ENCODE data around the gene METRN. TPM values are rescaled to one million over a fixed set of nuclear protein-coding genes. Genes with fewer than 3 reads are reported as not detected.

Gene METRN
- total RNA-seq, 1 experiment from 2014 or later, result 69.5 TPM

- intact Hi-C loops (cut with micrococcal nuclease), result no loop called here
- peak overlapping the region; percentile 83 for H3K4me3 Mint-ChIP-seq (ENCODE audit: unreplicated experiment)
- no peak for DNase-seq (ENCODE audit: unreplicated experiment)
- peaks cover 20% of the 10 kb centered on the region for H3K36me3 Mint-ChIP-seq (ENCODE audit: insufficient read depth, unreplicated experiment)
- ChIA-PET CTCF (interaction anchor here (0.5 to 1.5 kb wide), 10 partner anchors 8 to 1080 kb away, joined by 3 to 6 read pairs (median 3); partner anchors contain the start of genes ANTKMT, METRN and RHOT2), POLR2A (interaction anchor here (0.5 to 3.2 kb wide), 11 partner anchors 9 to 1292 kb away, joined by 3 to 24 read pairs (median 4); partner anchors contain the start of genes ANTKMT, CIAO3, JMJD8 and METRN)
- no peak overlapping the region for H3K27ac Mint-ChIP-seq (ENCODE audit: low read depth, unreplicated experiment)
- TF ChIP-seq, protein P1, sequence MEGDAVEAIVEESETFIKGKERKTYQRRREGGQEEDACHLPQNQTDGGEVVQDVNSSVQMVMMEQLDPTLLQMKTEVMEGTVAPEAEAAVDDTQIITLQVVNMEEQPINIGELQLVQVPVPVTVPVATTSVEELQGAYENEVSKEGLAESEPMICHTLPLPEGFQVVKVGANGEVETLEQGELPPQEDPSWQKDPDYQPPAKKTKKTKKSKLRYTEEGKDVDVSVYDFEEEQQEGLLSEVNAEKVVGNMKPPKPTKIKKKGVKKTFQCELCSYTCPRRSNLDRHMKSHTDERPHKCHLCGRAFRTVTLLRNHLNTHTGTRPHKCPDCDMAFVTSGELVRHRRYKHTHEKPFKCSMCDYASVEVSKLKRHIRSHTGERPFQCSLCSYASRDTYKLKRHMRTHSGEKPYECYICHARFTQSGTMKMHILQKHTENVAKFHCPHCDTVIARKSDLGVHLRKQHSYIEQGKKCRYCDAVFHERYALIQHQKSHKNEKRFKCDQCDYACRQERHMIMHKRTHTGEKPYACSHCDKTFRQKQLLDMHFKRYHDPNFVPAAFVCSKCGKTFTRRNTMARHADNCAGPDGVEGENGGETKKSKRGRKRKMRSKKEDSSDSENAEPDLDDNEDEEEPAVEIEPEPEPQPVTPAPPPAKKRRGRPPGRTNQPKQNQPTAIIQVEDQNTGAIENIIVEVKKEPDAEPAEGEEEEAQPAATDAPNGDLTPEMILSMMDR (IDR thresholded peaks at IDR 0.05; ENCODE audit: unreplicated experiment), result no peak
- H3K27me3 Mint-ChIP-seq (ENCODE audit: insufficient read depth, unreplicated experiment), result no peaks in the 10 kb centered on the region
- BruUV-seq (replicated peaks), result no TSS peak
- H3K4me1 Mint-ChIP-seq (ENCODE audit: insufficient read depth, unreplicated experiment), result peaks cover 12% of the 10 kb centered on the region
- no peaks in the 10 kb centered on the region for H3K9me3 Mint-ChIP-seq (ENCODE audit: unreplicated experiment)
Observed at GRCh38 chr16:704047-704446, 10.9 kb upstream of the METRN start.

DNA sequence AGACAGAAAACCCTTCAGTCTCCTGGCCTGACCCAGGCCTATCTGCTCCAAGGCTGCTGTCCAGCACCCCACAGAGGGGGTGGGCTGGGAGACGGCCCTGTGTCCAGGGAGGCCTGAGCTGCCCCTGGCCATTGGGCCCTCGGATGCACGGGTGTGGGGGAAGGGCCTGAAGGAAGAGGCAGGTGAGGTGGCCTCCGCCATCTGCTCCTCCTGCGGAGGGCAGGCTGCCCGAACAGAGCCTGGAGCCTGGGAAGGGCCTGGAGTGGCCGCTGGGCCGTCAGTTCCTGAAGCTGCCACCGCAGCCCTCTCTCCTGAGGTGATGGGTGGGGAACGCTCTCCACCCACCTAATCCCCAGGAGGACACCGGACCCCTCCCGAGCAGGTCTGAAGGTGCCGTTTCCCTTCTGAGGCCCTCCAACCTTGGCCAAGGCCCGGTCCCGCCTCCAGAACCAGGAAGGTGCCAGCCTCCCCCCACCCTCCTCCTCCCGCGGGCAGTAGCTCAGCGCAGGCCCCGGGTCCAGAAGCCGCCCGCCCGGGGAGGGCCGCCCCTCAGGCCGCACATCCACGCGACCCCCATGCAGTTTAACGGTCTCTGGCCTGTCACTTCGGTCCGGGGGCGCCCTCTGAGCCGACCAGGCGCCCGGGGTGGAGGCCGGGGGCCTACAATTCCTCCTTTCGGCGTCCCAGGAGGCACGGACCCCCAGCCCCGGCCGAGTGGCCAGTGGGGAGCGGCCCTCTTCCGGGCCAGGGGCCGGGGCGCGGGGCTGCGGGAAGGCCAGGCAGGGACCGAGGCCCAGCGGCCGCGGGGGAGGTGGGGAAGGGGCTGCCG, 10.2 kb upstream of the METRN start:
- ChIA-PET CTCF (interaction anchor here (0.5 to 1.5 kb wide), 5 partner anchors 10 to 352 kb away, joined by 3 to 6 read pairs (median 4); partner anchors contain the start of gene METRN), POLR2A (interaction anchor here (0.9 to 3.2 kb wide), 11 partner anchors 8 to 62 kb away, joined by 3 to 24 read pairs (median 4); partner anchors contain the start of genes ANTKMT, CIAO3, METRN and WDR24)
- no peaks in the 10 kb centered on the region for H3K9me3 Mint-ChIP-seq (ENCODE audit: unreplicated experiment)
- H3K27me3 Mint-ChIP-seq (ENCODE audit: insufficient read depth, unreplicated experiment), result no peaks in the 10 kb centered on the region
- H3K4me1 Mint-ChIP-seq (ENCODE audit: insufficient read depth, unreplicated experiment), result peaks cover 12% of the 10 kb centered on the region
- H3K27ac Mint-ChIP-seq (ENCODE audit: low read depth, unreplicated experiment), result no peak overlapping the region
- no peak for DNase-seq (ENCODE audit: unreplicated experiment)
- H3K4me3 Mint-ChIP-seq (ENCODE audit: unreplicated experiment), result peak overlapping the region; percentile 83
- intact Hi-C loops (cut with micrococcal nuclease), result no loop called here
- TF ChIP-seq, protein P1 (IDR thresholded peaks at IDR 0.05; ENCODE audit: unreplicated experiment), result no peak
- H3K36me3 Mint-ChIP-seq (ENCODE audit: insufficient read depth, unreplicated experiment), result peaks cover 15% of the 10 kb centered on the region
- BruUV-seq (replicated peaks), result no TSS peak

DNA sequence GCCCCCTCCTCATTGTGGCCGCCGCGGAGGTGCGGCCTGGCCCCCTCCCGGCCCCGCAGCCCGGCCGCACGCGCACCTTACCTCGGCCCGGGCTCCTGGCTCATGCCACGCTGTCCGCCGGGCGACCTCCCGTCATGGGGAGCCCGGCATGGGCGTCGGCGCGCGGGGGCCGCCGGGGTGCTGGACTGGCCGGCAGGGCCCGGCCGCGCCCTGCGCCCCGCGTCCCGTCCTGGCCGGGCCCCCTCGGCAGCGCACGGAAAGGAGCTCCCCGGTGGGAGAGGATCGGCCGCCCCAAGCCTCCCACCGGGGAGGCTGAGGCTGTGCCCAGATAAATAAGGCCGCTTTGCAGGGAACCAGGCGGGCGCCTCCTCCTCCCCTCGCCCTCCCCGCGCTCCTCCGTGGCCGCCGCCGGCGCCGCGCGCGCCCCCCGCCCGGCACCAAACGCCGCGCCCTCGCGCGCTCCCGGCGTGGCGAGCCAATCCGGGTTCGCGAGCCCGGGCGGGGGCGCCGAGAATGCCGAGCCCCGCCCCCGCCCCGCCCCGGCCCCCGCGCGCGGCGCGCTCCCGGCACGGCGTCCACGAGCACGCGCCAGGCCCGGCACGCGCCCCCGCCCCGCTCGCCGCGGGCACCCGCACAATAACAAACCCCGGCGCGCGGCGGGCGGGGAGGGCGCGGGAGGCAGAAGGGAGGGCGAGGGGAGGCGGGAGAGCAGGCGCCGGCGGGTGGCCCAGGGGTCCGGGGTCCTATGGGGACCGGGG, 9.3 kb upstream of the METRN start, which contains the start of gene FBXL16:
Gene FBXL16, minus strand, starts transcription at position 371 of the 758 bp plus-strand sequence. CDS start 8,396 bp downstream, outside the sequence.
- Mint-ChIP-seq H3K9me3 (ENCODE audit: unreplicated experiment) (no peaks in the 10 kb centered on the region), H3K4me1 (ENCODE audit: insufficient read depth, unreplicated experiment) (peaks cover 17% of the 10 kb centered on the region), H3K4me3 (ENCODE audit: unreplicated experiment) (peak within 1 kb of the TSS; percentile 83), H3K27ac (ENCODE audit: low read depth, unreplicated experiment) (peak within 1 kb of the TSS; percentile 67), H3K36me3 (ENCODE audit: insufficient read depth, unreplicated experiment) (peaks cover 15% of the 10 kb centered on the region), H3K27me3 (ENCODE audit: insufficient read depth, unreplicated experiment) (no peaks in the 10 kb centered on the region)
- POLR2A ChIA-PET, result interaction anchor here (0.9 to 3.2 kb wide), 10 partner anchors 10 to 32 kb away, joined by 3 to 24 read pairs (median 14); partner anchors contain the start of genes ANTKMT, HAGHL, METRN and STUB1
- CTCF ChIA-PET, result interaction anchor here (0.5 to 1.5 kb wide), 2 partner anchors 102 to 351 kb away, joined by 3 to 4 read pairs; no protein-coding TSS in a partner anchor
- TF ChIP-seq, protein P1 (IDR thresholded peaks at IDR 0.05; ENCODE audit: unreplicated experiment), result no peak
- intact Hi-C loops (cut with micrococcal nuclease), result no loop called here
- no TSS peak for BruUV-seq (replicated peaks)
- peak; percentile 63 for DNase-seq (ENCODE audit: unreplicated experiment)
